Suprapubic skin (tissue), 4 donors: ENCODE results near the gene SLC51B. TPM values are rescaled to one million over a fixed set of nuclear protein-coding genes. Genes with fewer than 3 reads are reported as not detected.

Experiments
- DNase-seq, 2 donors: peaks; one replicate each; pipeline ENCODE4 v3.0.0-alpha.2; 2019; ENCODE audit warnings: low spot score in 2 of 2
- H3K27ac ChIP-seq: fragments of 200-600 bp; sonication (generic); one replicate; pipeline ENCODE4 v1.5.1; 2019
- H3K27me3 ChIP-seq: fragments of 200-600 bp; sonication (generic); one replicate; pipeline ENCODE4 v1.5.1; 2019
- H3K36me3 ChIP-seq: fragments of 200-600 bp; sonication (generic); one replicate; pipeline ENCODE4 v1.5.1; 2019
- H3K4me1 ChIP-seq: fragments of 200-600 bp; sonication (generic); one replicate; pipeline ENCODE4 v1.5.1; 2019
- H3K4me3 ChIP-seq: fragments of 200-600 bp; sonication (generic); one replicate; pipeline ENCODE4 v1.5.1; 2019; ENCODE audit warnings: mild to moderate bottlenecking
- H3K9me3 ChIP-seq: fragments of 200-600 bp; sonication (generic); one replicate; pipeline ENCODE4 v1.5.1; 2019
- CTCF ChIP-seq, 2 donors: fragments of 200-600 bp in 1 of 2; fragments of 450-650 bp in 1 of 2; sonication (generic) in 1 of 2; IDR thresholded peaks; one replicate each; pipeline ENCODE4 v1.5.1; 2016 to 2019; ENCODE audit warnings: antibody characterized with exemption in 2 of 2, mild to moderate bottlenecking in 1 of 2, moderate library complexity in 1 of 2
- EP300 ChIP-seq: sonication (generic); formaldehyde crosslinking; IDR thresholded peaks from one replicate; pipeline ENCODE4 v1.6.1; 2017; ENCODE audit warnings: antibody characterized with exemption
- POLR2A ChIP-seq, 2 donors: fragments of 450-650 bp; IDR thresholded peaks; one replicate each; pipeline ENCODE4 v1.6.1; 2017; ENCODE audit warnings: antibody characterized with exemption in 2 of 2, mild to moderate bottlenecking in 2 of 2, moderate library complexity in 2 of 2
- POLR2AphosphoS5 ChIP-seq, 3 donors: sonication (generic); formaldehyde crosslinking; IDR thresholded peaks; one replicate each; pipeline ENCODE4 v1.6.1; 2017; ENCODE audit warnings: antibody characterized with exemption in 3 of 3
- WGBS: methylation state at CpG from one replicate; pipeline ENCODE4 v1.1.5; 2018; 5-methylcytosine and 5-hydroxymethylcytosine counted together
- total RNA-seq, 4 donors: library from RNA; depleted of rRNA; stranded (reverse); fragments of >200 nt; gene quantifications; one replicate each; pipeline ENCODE4 v1.1.0, GENCODE V29; 2016

The SLC51B gene
- total RNA-seq, 4 donors from 2014 or later: 0.60 TPM; not detected in 3

GRCh38 chr15:65050270-65050669 is 5.1 kb downstream of the SLC51B start:
- no peak overlapping the region for H3K27ac ChIP-seq
- peaks cover 2% of the 10 kb centered on the region for H3K36me3 ChIP-seq
- no peak overlapping the region for H3K4me3 ChIP-seq
- H3K27me3 ChIP-seq: no peaks in the 10 kb centered on the region
- DNase-seq: no peak
- 50% methylated on average over 4 of the region's 4 CpGs for WGBS
- peaks cover 14% of the 10 kb centered on the region for H3K4me1 ChIP-seq
- TF ChIP-seq EP300 (no peak), CTCF (IDR thresholded peaks at IDR 0.05) (no peak)
- H3K9me3 ChIP-seq: no peaks in the 10 kb centered on the region

- TF ChIP-seq POLR2A (IDR thresholded peaks at IDR 0.05): no peak
- no peak for TF ChIP-seq POLR2AphosphoS5 (IDR thresholded peaks at IDR 0.05)
- TF ChIP-seq EP300: no peak
- no peak for TF ChIP-seq CTCF (IDR thresholded peaks at IDR 0.05)
- 78% methylated on average over 2 of the region's 2 CpGs for WGBS
- no peaks in the 10 kb centered on the region for H3K27me3 ChIP-seq
- H3K27ac ChIP-seq: no peak overlapping the region
- peaks cover 2% of the 10 kb centered on the region for H3K36me3 ChIP-seq
- no peak for DNase-seq
- no peak overlapping the region for H3K4me3 ChIP-seq
- no peaks in the 10 kb centered on the region for H3K9me3 ChIP-seq
- peaks cover 14% of the 10 kb centered on the region for H3K4me1 ChIP-seq
Observed at GRCh38 chr15:65051266-65051665, 6.1 kb downstream of the SLC51B start.

- WGBS: 83% methylated on average over 2 of the region's 2 CpGs
- no peak for TF ChIP-seq POLR2AphosphoS5 (IDR thresholded peaks at IDR 0.05)
- TF ChIP-seq POLR2A (IDR thresholded peaks at IDR 0.05): no peak
- no peak for TF ChIP-seq EP300
- TF ChIP-seq CTCF (IDR thresholded peaks at IDR 0.05): no peak
- H3K4me3 ChIP-seq: no peak overlapping the region
- DNase-seq: no peak
- H3K36me3 ChIP-seq: peaks cover 2% of the 10 kb centered on the region
- H3K4me1 ChIP-seq: peaks cover 14% of the 10 kb centered on the region
- no peaks in the 10 kb centered on the region for H3K27me3 ChIP-seq
- no peak overlapping the region for H3K27ac ChIP-seq
- H3K9me3 ChIP-seq: no peaks in the 10 kb centered on the region
Observed at GRCh38 chr15:65052956-65053355, 7.8 kb downstream of the SLC51B start.

GRCh38 chr15:65054333-65055200 is 9.4 kb downstream of the SLC51B start:
- WGBS: 62% methylated on average over 10 of the region's 26 CpGs

More at GRCh38 chr15:65054333-65055200, 9.4 kb downstream of the SLC51B start:
- Histone ChIP-seq H3K36me3 (peaks cover 2% of the 10 kb centered on the region), H3K4me1 (peaks cover 9% of the 10 kb centered on the region), H3K27ac (no peak overlapping the region), H3K27me3 (no peaks in the 10 kb centered on the region), H3K4me3 (no peak overlapping the region), H3K9me3 (no peaks in the 10 kb centered on the region)
- no peak for TF ChIP-seq EP300
- TF ChIP-seq CTCF (IDR thresholded peaks at IDR 0.05): peak; percentile 82 to 85
- peak in 1 of 2 donors; percentile 79 for DNase-seq
